ENCODE results near the gene TMEM120B.
"Not testable (repeated sequence)": the region's sequence is repeated elsewhere in the genome, so short reads cannot be mapped to it uniquely, and the experiment has no call there.

Gene TMEM120B

GRCh38 chr12:121751749-121752351, 39.3 kb downstream of the TMEM120B start:
- TF ChIP-seq, protein P1, sequence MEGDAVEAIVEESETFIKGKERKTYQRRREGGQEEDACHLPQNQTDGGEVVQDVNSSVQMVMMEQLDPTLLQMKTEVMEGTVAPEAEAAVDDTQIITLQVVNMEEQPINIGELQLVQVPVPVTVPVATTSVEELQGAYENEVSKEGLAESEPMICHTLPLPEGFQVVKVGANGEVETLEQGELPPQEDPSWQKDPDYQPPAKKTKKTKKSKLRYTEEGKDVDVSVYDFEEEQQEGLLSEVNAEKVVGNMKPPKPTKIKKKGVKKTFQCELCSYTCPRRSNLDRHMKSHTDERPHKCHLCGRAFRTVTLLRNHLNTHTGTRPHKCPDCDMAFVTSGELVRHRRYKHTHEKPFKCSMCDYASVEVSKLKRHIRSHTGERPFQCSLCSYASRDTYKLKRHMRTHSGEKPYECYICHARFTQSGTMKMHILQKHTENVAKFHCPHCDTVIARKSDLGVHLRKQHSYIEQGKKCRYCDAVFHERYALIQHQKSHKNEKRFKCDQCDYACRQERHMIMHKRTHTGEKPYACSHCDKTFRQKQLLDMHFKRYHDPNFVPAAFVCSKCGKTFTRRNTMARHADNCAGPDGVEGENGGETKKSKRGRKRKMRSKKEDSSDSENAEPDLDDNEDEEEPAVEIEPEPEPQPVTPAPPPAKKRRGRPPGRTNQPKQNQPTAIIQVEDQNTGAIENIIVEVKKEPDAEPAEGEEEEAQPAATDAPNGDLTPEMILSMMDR (IDR thresholded peaks at IDR 0.05; ENCODE audit: low read depth, low read length), result no peak
- DNase-seq (ENCODE audit: low read depth in 2 of 2), result no peak
- no peak overlapping the region for H3K4me3 ChIP-seq (replicated peaks in 1 of 2; ENCODE audit: low read depth in 2 of 2, low read length in 2 of 2)

DNA sequence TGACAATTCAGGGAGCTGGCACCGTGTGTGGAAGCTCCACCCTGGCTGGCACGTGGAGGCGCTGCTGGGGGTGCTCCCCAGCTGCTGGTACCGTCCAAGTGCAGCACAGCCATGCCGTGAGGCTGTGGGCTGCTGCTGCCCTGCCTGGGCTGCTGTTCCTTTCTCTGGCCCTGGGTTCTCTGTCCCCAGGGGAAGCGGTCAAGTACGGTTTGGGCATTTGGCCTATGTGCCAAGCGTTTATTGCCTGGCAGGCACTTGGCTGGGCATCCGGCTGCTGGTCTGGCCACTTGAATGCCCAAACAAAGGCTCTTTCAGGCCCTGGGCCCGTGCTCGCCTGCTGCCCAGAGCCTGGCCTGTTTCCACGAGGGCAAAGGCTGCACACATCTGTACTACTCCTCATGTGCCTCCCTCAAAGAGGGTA, 41.3 kb downstream of the TMEM120B start:
- no peak for DNase-seq (ENCODE audit: low read depth in 2 of 2)
- no peak overlapping the region for H3K4me3 ChIP-seq (replicated peaks in 1 of 2; ENCODE audit: low read depth in 2 of 2, low read length in 2 of 2)
- TF ChIP-seq, protein P1 (IDR thresholded peaks at IDR 0.05; ENCODE audit: low read depth, low read length), result no peak

DNA sequence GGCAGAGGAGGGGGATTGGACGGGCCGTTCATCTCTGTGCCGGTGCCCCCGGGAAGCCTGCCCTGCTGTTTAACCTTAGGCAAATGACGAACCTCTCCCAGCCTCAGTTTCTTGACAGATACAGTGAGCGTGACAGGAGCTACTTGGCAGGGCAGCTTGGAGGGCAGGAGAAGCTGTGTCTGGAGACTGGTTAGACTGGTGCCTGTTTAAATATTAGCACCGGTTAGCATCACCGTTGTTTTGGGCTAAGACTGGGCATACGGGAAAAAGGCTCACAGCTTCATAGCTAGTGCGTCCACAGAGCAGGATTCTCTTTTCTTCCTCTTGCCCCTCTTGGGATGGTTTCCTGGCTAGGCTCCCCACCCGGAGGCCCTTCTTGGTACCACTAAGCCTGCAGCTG, 42.3 kb downstream of the TMEM120B start:
- no peak overlapping the region for H3K4me3 ChIP-seq (replicated peaks in 1 of 2; ENCODE audit: low read depth in 2 of 2, low read length in 2 of 2)
- no peak for DNase-seq (ENCODE audit: low read depth in 2 of 2)
- TF ChIP-seq, protein P1 (IDR thresholded peaks at IDR 0.05; ENCODE audit: low read depth, low read length), result no peak

- TF ChIP-seq, protein P1 (IDR thresholded peaks at IDR 0.05; ENCODE audit: low read depth, low read length), result no peak
- H3K4me3 ChIP-seq (replicated peaks in 1 of 2; ENCODE audit: low read depth in 2 of 2, low read length in 2 of 2), result no peak overlapping the region
- DNase-seq (ENCODE audit: low read depth in 2 of 2), result no peak
Observed at GRCh38 chr12:121755591-121755990, 43.0 kb downstream of the TMEM120B start.

- not testable (repeated sequence) for DNase-seq (ENCODE audit: low read depth in 2 of 2); H3K4me3 ChIP-seq (replicated peaks in 1 of 2; ENCODE audit: low read depth in 2 of 2, low read length in 2 of 2)
Observed at GRCh38 chr12:121758536-121758935, 46.0 kb downstream of the TMEM120B start.

DNA sequence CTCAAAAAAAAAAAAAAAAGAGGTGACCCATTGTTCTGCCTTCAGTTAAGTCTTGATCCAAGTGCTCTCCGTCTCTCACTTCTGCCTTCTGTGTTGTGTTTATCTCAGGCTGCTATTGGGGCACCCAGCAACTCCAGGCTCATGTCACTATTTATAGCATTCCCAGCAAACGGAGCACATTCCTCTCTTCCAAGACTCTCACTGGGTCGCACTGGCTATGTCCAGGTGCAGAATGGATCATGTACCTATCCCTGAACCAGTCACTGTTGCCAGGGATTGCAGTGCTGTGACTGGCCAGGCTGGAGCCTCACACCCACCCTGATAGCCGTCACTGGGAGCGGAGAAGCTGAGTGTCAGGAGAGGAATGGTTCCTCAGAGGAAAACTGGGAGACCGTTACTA, 49.7 kb downstream of the TMEM120B start:
- H3K4me3 ChIP-seq (replicated peaks in 1 of 2; ENCODE audit: low read depth in 2 of 2, low read length in 2 of 2), result no peak overlapping the region
- DNase-seq (ENCODE audit: low read depth in 2 of 2), result peak in 1 of 2 donors; percentile 49
- TF ChIP-seq, protein P1 (IDR thresholded peaks at IDR 0.05; ENCODE audit: low read depth, low read length), result no peak

DNA sequence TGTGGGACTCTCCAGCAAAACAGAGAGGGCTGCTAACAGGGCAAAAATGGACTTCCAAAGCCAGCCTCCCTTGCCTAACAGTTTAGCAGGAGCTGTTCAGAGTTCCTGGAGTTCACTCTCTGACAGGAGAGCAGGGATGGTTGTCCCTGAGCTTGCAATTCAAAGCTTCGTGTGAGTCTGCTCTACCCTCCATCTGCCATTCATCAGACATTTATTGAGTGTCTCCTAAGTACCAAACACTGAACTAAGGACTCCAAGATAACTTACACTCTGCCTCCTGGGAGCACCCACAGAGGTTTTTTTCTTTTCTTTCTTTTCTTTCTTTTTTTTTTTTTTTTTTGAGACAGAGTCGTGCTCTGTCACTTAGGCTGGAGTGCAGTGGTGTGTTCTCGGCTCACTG, 52.3 kb downstream of the TMEM120B start:
- H3K4me3 ChIP-seq (replicated peaks in 1 of 2; ENCODE audit: low read depth in 2 of 2, low read length in 2 of 2), result no peak overlapping the region
- TF ChIP-seq, protein P1 (IDR thresholded peaks at IDR 0.05; ENCODE audit: low read depth, low read length), result no peak
- DNase-seq (ENCODE audit: low read depth in 2 of 2), result no peak
